K562 (cell line): ENCODE measurements around the gene TMEM156. TPM values are rescaled to one million over a fixed set of nuclear protein-coding genes. Genes with fewer than 3 reads are reported as not detected.

Experiments
- ATF2 ChIP-seq: sonication (generic); formaldehyde crosslinking; IDR thresholded peaks from 2 replicates; pipeline ENCODE4 v1.8.1; 2022; ENCODE audit warnings: missing genetic modification reagents
- CEBPB ChIP-seq: fragments of 450-650 bp; IDR thresholded peaks from 2 replicates; pipeline ENCODE4 v1.6.1; 2016; ENCODE audit warnings: missing genetic modification characterization, missing compliant biosample characterization
- CREB5 ChIP-seq: fragments of 250-450 bp; sonication (Bioruptor Pico); IDR thresholded peaks from 2 replicates; pipeline ENCODE4 v1.5.0; 2020; ENCODE audit warnings: mild to moderate bottlenecking
- EP300 ChIP-seq: IDR thresholded peaks from 2 replicates; pipeline ENCODE4 v1.6.1; 2012; ENCODE audit warnings: low read length, improper control_type of control experiment
- FOXM1 ChIP-seq, 2 experiments: fragments of 450-650 bp in 1 of 2; sonication (generic) in 1 of 2; formaldehyde crosslinking in 1 of 2; IDR thresholded peaks; 2 replicates each; pipeline versions ENCODE4 v1.6.1 to v1.9.0; 2017 to 2022; ENCODE audit warnings: low read depth in 2 of 2, mild to moderate bottlenecking in 2 of 2, missing genetic modification reagents in 1 of 2, moderate library complexity in 1 of 2
- GATA2 ChIP-seq: sonication (generic); formaldehyde crosslinking; IDR thresholded peaks from 2 replicates; pipeline ENCODE4 v1.4.0; 2020; ENCODE audit warnings: mild to moderate bottlenecking, missing genetic modification reagents
- HMG20B ChIP-seq: fragments of 250-450 bp; sonication (Bioruptor Pico); IDR thresholded peaks from 2 replicates; pipeline ENCODE4 v1.5.0; 2021; ENCODE audit warnings: mild to moderate bottlenecking
- KDM2B ChIP-seq: fragments of 250-450 bp; sonication (Bioruptor Pico); IDR thresholded peaks from 2 replicates; pipeline ENCODE4 v1.8.0; 2021; ENCODE audit warnings: mild to moderate bottlenecking, moderate library complexity
- NCOA1 ChIP-seq: fragments of 450-650 bp; IDR thresholded peaks from 2 replicates; pipeline ENCODE4 v1.6.1; 2016; ENCODE audit warnings: low read depth
- POLR2G ChIP-seq: fragments of 200-400 bp; formaldehyde crosslinking; IDR thresholded peaks from 2 replicates; pipeline ENCODE4 v1.6.1; 2017; ENCODE audit warnings: low read depth, mild to moderate bottlenecking, antibody characterized with exemption, low read length, moderate library complexity
- REST ChIP-seq, 2 experiments: fragments of 450-650 bp; formaldehyde crosslinking in 1 of 2; IDR thresholded peaks; 2 replicates each; pipeline versions ENCODE4 v1.4.0 to v1.6.1; 2014 to 2020; ENCODE audit warnings: mild to moderate bottlenecking in 2 of 2, borderline replicate concordance in 1 of 2, low read depth in 1 of 2
- SMAD1 ChIP-seq: fragments of 150-350 bp; IDR thresholded peaks from 2 replicates; pipeline ENCODE4 v1.6.1; 2014; ENCODE audit warnings: low read length, low read depth; ENCODE audit not compliant: partially characterized antibody
- SRSF7 ChIP-seq: fragments of 200-400 bp; formaldehyde crosslinking; optimal IDR thresholded peaks from 2 replicates; pipeline ENCODE3; 2017; ENCODE audit warnings: mild to moderate bottlenecking, low read depth, low read length
- ZBTB8A ChIP-seq: fragments of 450-650 bp; IDR thresholded peaks from 2 replicates; pipeline ENCODE4 v1.6.1; 2018; ENCODE audit warnings: mild to moderate bottlenecking, moderate library complexity; ENCODE audit not compliant: partially characterized antibody
- ZNF165 ChIP-seq: fragments of 250-450 bp; sonication (Bioruptor Pico); IDR thresholded peaks from 2 replicates; pipeline ENCODE4 v1.4.0; 2020; ENCODE audit warnings: borderline replicate concordance
- ZNF444 ChIP-seq: fragments of 250-450 bp; sonication (Bioruptor Pico); IDR thresholded peaks from 2 replicates; pipeline ENCODE4 v1.4.0; 2020; ENCODE audit warnings: mild to moderate bottlenecking, moderate library complexity
- polyA plus RNA-seq, 8 experiments: library from polyadenylated mRNA; depleted of rRNA in 4 of 8; stranded (reverse) in 5 of 8; unstranded in 3 of 8; fragments of >200 nt; fragmentation: Nextera tagmentation in 2 of 8; fragmentation: Illumina TruSeq in 1 of 8; extraction: Ambion mirVana in 2 of 8; extraction: Trizol in 1 of 8; gene quantifications; 2 replicates each; pipeline versions ENCODE4 v1.2.1 to v1.2.3, GENCODE V29; 2011 to 2014; ENCODE audit warnings: inconsistent platforms in 1 of 8, missing spikeins in 1 of 8
- total RNA-seq, 7 experiments: library from RNA; depleted of rRNA in 6 of 7; stranded (reverse); fragments of >200 nt in 6 of 7; fragmentation: Illumina TruSeq in 2 of 7; extraction: Trizol in 2 of 7; gene quantifications; 2 replicates each; pipeline versions ENCODE4 v1.2.1 to v1.2.3, GENCODE V29; 2011 to 2021; ENCODE audit warnings: low replicate concordance in 1 of 7

The TMEM156 gene
- total and polyA plus RNA-seq, 9 of the 15 experiments (the other 6 are each of a cell fraction or from before 2014, with no cell fraction given), result 3.5 to 9.6 (median 6.4) TPM

- TF ChIP-seq FOXM1 (IDR thresholded peaks at IDR 0.05; ENCODE audit: low read depth) (no peak), FOXM1 (CRISPR knock-in tag; IDR thresholded peaks at IDR 0.05; ENCODE audit: low read depth) (no peak; the same call in 1 of the 2 replicates), CREB5 (CRISPR knock-in tag) (no peak), ZNF165 (CRISPR knock-in tag) (no peak), KDM2B (CRISPR knock-in tag) (no peak), ZBTB8A (no peak), SRSF7 (no peak), HMG20B (CRISPR knock-in tag) (no peak), REST (IDR thresholded peaks at IDR 0.05; ENCODE audit: borderline replicate concordance) (no peak), REST (CRISPR knock-in tag; IDR thresholded peaks at IDR 0.05; ENCODE audit: low read depth) (no peak), GATA2 (no peak), ATF2 (CRISPR knock-in tag) (no peak), CEBPB (tag) (no peak), NCOA1 (no peak), EP300 (no peak), SMAD1 (no peak), ZNF444 (no peak), POLR2G (peak; percentile 83)
These were observed 13.0 kb upstream of the TMEM156 start (continued) for GRCh38 chr4:39044956-39045826.
